Left kidney (tissue), 1 donor: ENCODE measurements around the gene WEE2. TPM values are rescaled to one million over a fixed set of nuclear protein-coding genes. Genes with fewer than 3 reads are reported as not detected.

Experiments
- polyA plus RNA-seq: library from polyadenylated mRNA; unstranded; fragments of 120-200 nt; gene quantifications from one replicate; pipeline ENCODE4 v1.2.1, GENCODE V29; 2013; ENCODE audit not compliant: insufficient read length

The WEE2 gene
- polyA plus RNA-seq, 1 donor = 0.58 TPM

Other genes starting within 250 kb of the WEE2 start
- 45.8 TPM for gene AGK, start 156.9 kb upstream of the WEE2 start, polyA plus RNA-seq
- gene DENND11, start 6.2 kb upstream of the WEE2 start, polyA plus RNA-seq = 40.2 TPM
- gene SSBP1, start 30.0 kb downstream of the WEE2 start, polyA plus RNA-seq = 144 TPM
- gene TAS2R3, start 55.7 kb downstream of the WEE2 start, polyA plus RNA-seq = 1.2 TPM
- gene TAS2R4, start 68.3 kb downstream of the WEE2 start, polyA plus RNA-seq = 6.7 TPM
- gene TAS2R5, start 81.9 kb downstream of the WEE2 start, polyA plus RNA-seq = 8.2 TPM
- 0.73 TPM for gene PRSS37, start 133.1 kb downstream of the WEE2 start, polyA plus RNA-seq
- gene OR9A4, start 208.0 kb downstream of the WEE2 start, polyA plus RNA-seq = not detected
- 0.52 TPM for gene CLEC5A, start 238.6 kb downstream of the WEE2 start, polyA plus RNA-seq